Common myeloid progenitor, CD34-positive (primary cell): Measurements from ENCODE around the gene MARCHF6.

Experiments used
- CTCF ChIA-PET: fragments of 350-600 bp; sonication (Branson Sonifier 250); formaldehyde crosslinking; loops from one replicate; lab custom pipeline; 2021; ENCODE audit warnings: antibody characterized with exemption; lab: Charles Lee
- POLR2A ChIA-PET: fragments of 350-600 bp; sonication (Branson Sonifier 250); formaldehyde crosslinking; loops from one replicate; lab custom pipeline; 2021; ENCODE audit warnings: antibody characterized with exemption; lab: Charles Lee
- DNase-seq, 3 donors: peaks; one replicate each; pipeline versions ENCODE4 v3.0.0 to v3.0.0-alpha.2; 2013
- H3K27ac ChIP-seq, 2 experiments: 1 replicate in 1 of 2; 2 replicates in 1 of 2; pipeline ENCODE4 v1.7.0; 2013; ENCODE audit warnings: inconsistent platforms in 2 of 2, low read length in 2 of 2, mild to moderate bottlenecking in 2 of 2, low read depth in 1 of 2, moderate library complexity in 1 of 2; ENCODE audit not compliant: severe bottlenecking in 2 of 2, insufficient read depth in 1 of 2, poor library complexity in 1 of 2
- H3K27me3 ChIP-seq, 5 experiments: replicated peaks in 2 of 5; 1 replicate in 3 of 5; 2 replicates in 2 of 5; pipeline versions ENCODE4 v1.6.1 to v1.7.0; 2013; ENCODE audit warnings: low read length in 4 of 5, mild to moderate bottlenecking in 2 of 5, moderate library complexity in 2 of 5, inconsistent platforms in 1 of 5; ENCODE audit not compliant: insufficient read depth in 5 of 5, control insufficient read depth in 4 of 5
- H3K36me3 ChIP-seq, 4 experiments: 1 replicate in 2 of 4; 2 replicates in 2 of 4; pipeline versions ENCODE4 v1.6.1 to v1.7.0; 2013; ENCODE audit warnings: low read length in 3 of 4, control low read depth in 1 of 4, mild to moderate bottlenecking in 1 of 4; ENCODE audit not compliant: control insufficient read depth in 4 of 4, insufficient read depth in 4 of 4
- H3K4me1 ChIP-seq, 4 experiments: 1 replicate in 3 of 4; 2 replicates in 1 of 4; pipeline versions ENCODE4 v1.6.1 to v1.7.1; 2013; ENCODE audit warnings: low read length in 3 of 4, mild to moderate bottlenecking in 3 of 4, control low read depth in 1 of 4, inconsistent platforms in 1 of 4, moderate library complexity in 1 of 4; ENCODE audit not compliant: control insufficient read depth in 4 of 4, insufficient read depth in 4 of 4; ENCODE audit errors: control extremely low read depth in 1 of 4
- H3K4me3 ChIP-seq, 7 experiments: 1 replicate in 4 of 7; 2 replicates in 3 of 7; pipeline versions ENCODE4 v1.5.1 to v1.7.0; 2013; ENCODE audit warnings: mild to moderate bottlenecking in 7 of 7, low read length in 6 of 7, moderate library complexity in 6 of 7, inconsistent platforms in 2 of 7, low read depth in 2 of 7, control low read depth in 1 of 7; ENCODE audit not compliant: insufficient read depth in 4 of 7, control insufficient read depth in 1 of 7; ENCODE audit errors: extremely low read depth in 1 of 7
- H3K9me3 ChIP-seq, 5 experiments: 1 replicate in 4 of 5; 2 replicates in 1 of 5; pipeline versions ENCODE4 v1.6.1 to v1.7.1; 2013; ENCODE audit warnings: low read length in 4 of 5, mild to moderate bottlenecking in 2 of 5, inconsistent platforms in 1 of 5, low read depth in 1 of 5, moderate library complexity in 1 of 5; ENCODE audit not compliant: control insufficient read depth in 4 of 5, insufficient read depth in 2 of 5; ENCODE audit errors: control extremely low read depth in 1 of 5
- WGBS: methylation state at CpG from one replicate; pipeline ENCODE4 v1.1.5; 2013; ENCODE audit not compliant: insufficient coverage; 5-methylcytosine and 5-hydroxymethylcytosine counted together

MARCHF6 gene

DNA sequence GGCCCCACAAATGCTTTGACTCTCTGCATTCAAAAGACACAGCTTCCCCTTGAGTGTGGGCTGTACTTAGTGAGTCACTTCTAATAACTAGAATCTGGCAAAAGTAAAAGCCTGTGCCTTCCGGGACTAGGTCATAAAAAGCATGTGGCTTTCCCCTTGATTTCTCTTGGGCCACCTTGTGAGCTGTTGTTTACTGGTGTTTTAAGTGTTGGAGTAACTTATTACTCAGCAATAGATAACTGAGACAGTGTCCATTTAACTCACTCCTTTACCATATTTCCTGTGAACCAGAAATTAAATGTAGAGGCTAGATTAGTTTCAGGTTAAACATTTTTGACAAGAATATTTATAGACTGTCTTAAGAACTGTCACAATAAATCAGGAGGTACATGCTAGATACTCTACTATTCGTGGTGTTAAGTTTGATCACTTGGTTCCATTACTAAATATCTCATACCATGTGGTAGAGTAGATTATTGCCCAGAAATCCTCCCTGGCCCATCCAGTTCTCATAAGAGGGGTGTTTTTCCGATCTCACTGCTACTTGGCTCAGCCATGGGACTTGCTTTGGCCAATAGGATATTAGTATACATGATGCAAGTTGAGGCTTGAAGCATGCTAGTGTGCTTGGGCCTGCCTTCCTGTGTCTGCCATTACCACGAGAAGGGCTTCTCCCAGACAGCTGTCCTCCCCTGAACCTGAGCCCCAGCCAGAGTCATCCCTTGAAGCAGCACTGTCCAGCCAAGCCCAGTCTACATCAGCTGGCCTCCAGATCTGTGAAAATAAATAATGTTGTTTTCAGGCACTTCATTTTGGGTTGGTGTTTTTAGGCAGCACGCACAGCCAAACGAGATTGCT lies 35.4 kb upstream of the MARCHF6 start:
- Histone ChIP-seq H3K9me3 (no peaks in the 10 kb centered on the region), H3K4me1 (no peaks in the 10 kb centered on the region), H3K36me3 (no peaks in the 10 kb centered on the region), H3K27me3 (no peaks in the 10 kb centered on the region), H3K4me3 (no peak overlapping the region), H3K27ac (no peak overlapping the region)
- WGBS = 98% methylated on average over 5 of the region's 6 CpGs
- POLR2A ChIA-PET = interaction anchor here (1.1 kb wide), 1 partner anchor 35 kb away, joined by 3 read pairs; the partner anchor contains the start of gene MARCHF6
- CTCF ChIA-PET = interaction anchor here (1.0 to 1.5 kb wide), 4 partner anchors 10 to 36 kb away, joined by 3 to 5 read pairs (median 4); partner anchors contain the start of gene CMBL
- no peak for DNase-seq

DNA sequence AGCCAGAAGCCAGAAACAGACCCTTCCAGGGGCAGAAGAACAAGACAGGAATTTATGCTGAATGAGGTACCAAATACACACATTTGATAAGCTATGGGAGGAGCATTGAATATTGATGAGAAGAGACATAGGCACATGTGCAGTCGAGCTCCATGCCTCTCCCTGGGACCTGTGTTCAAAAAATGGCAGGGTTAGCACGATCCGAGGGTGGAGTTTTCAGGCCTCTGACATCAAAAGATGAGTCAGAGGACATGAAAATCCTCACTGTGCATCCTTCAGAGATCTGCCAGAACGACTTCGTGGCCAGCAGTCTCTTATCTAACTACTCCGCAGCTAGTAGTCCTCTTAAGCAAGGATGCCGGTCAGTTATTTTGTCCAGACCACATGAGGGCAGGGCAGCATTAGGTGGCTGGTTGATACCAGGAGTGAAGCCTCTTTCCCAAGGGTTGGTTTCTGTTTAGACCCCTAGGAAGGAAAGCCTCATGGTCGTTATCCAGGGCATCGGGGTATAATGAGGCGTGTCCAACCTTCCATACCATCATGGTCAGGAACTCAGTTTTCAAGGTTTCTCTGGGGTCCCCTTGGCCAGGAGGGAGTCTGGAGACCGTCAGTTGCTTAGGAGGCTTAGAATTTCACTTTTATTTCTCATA lies 34.2 kb upstream of the MARCHF6 start:
- ChIA-PET POLR2A (interaction anchor here (1.1 kb wide), 1 partner anchor 34 kb away, joined by 3 read pairs; the partner anchor contains the start of gene MARCHF6), CTCF (interaction anchor here (1.0 to 1.5 kb wide), 3 partner anchors 10 to 37 kb away, joined by 3 to 5 read pairs (median 3); no protein-coding TSS in a partner anchor)
- Histone ChIP-seq H3K4me3 (no peak overlapping the region), H3K27me3 (no peaks in the 10 kb centered on the region), H3K36me3 (no peaks in the 10 kb centered on the region), H3K9me3 (no peaks in the 10 kb centered on the region), H3K27ac (no peak overlapping the region), H3K4me1 (peaks cover 0 to 2% (median 0%) of the 10 kb centered on the region in 4 experiments)
- WGBS = 100% methylated on average over 10 of the region's 11 CpGs
- DNase-seq = no peak

DNA sequence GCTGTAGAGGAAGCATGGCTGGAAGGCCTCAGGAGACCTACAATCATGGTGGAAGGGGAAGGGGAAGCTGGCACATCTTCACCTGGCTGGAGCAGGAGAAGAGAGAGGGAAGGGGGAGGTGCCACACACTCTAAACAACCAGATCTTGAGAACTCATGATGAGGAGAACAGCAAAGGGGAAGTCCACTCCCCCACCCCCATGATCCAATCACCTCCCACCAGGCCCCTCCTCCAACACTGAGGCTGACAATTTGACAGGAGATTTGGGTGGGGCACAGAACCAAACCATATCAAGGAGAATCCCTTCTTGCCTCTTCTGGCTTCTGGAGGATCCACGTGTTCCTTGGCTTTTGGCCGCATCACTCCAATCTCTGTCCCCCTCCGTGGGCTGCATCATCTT lies 32.7 kb upstream of the MARCHF6 start:
- DNase-seq = no peak
- Histone ChIP-seq H3K9me3 (no peaks in the 10 kb centered on the region), H3K4me3 (no peak overlapping the region), H3K4me1 (peaks cover 0 to 2% (median 0%) of the 10 kb centered on the region in 4 experiments), H3K36me3 (no peaks in the 10 kb centered on the region), H3K27me3 (no peaks in the 10 kb centered on the region), H3K27ac (no peak overlapping the region)
- ChIA-PET CTCF (interaction anchor here (1.3 kb wide), 1 partner anchor 9 kb away, joined by 3 read pairs; no protein-coding TSS in a partner anchor), POLR2A (no interaction called here)
- 63% methylated on average over 3 of the region's 3 CpGs for WGBS

DNA sequence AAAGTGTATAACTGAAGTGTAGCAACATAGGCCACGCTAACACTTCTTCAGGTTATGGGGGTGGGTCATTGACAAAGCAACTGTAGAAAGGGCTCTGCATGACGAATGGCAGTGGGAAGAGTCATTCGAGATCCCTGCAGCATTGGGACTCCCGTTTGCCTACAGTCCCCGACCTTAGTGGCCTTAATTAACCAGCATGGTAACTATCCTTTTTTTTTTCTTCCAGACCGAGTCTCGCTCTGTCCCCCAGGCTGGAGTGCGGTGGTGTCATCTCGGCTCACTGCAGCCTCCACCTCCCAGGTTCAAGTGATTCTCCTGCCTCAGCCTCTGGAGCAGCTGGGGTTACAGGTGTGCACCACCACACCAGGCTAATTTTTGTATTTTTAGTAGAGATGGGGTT lies 31.6 kb upstream of the MARCHF6 start:
- ChIA-PET CTCF (no interaction called here), POLR2A (no interaction called here)
- WGBS = 89% methylated on average over 9 of the region's 9 CpGs
- no peak for DNase-seq
- H3K9me3 ChIP-seq = no peaks in the 10 kb centered on the region
- H3K4me3 ChIP-seq = no peak overlapping the region
- H3K27ac ChIP-seq = no peak overlapping the region
- H3K27me3 ChIP-seq = no peaks in the 10 kb centered on the region
- H3K4me1 ChIP-seq = peaks cover 0 to 2% (median 0%) of the 10 kb centered on the region in 4 experiments
- no peaks in the 10 kb centered on the region for H3K36me3 ChIP-seq

DNA sequence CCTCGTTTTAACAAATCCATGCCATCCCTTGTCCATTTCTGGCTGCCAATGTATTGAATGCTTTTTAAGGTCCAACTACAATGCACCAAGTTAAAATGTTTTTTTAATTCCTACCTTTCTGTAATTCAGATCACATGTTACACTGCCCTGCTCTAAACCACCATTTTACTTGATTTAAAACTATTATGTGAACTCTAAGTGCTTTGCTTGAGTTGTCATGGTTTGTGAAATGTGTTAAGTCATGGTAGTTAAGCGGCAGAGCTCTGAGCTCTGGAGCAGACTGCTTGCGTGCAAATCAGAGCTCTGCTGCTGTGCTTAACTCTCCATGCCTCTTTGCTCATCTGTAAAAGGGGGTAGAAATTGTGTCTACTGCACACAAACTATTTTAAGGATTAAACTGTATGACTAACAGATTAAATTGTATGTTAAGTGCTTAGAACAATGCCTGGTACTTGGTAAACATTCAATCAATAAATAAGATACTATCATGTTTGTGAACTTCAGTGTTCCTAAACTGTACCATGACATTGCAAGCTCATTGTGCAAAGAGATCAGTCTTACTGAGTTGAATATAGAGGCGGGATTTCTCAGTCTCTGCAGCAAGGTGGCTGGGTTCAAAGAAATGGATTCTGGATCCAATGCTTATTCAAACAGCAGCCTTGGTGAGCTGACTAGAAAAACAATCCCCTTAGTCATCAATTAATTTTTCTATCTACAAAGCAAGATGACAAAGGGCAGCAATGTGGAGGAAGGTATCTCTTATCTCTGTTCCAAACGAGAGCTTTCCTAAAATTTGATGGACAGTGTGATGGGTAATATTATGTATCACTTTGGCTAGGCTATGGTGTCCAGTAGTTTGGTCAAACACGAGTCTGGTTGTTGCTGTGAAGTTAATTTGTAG lies 29.7 kb upstream of the MARCHF6 start:
- Histone ChIP-seq H3K4me3 (no peak overlapping the region), H3K27ac (no peak overlapping the region), H3K9me3 (no peaks in the 10 kb centered on the region), H3K4me1 (peaks cover 0 to 2% (median 0%) of the 10 kb centered on the region in 4 experiments), H3K27me3 (no peaks in the 10 kb centered on the region), H3K36me3 (no peaks in the 10 kb centered on the region)
- DNase-seq = peak in 2 of 3 donors; percentile 71 to 80
- CTCF ChIA-PET = no interaction called here
- 69% methylated on average over 6 of the region's 6 CpGs for WGBS
- POLR2A ChIA-PET = no interaction called here

DNA sequence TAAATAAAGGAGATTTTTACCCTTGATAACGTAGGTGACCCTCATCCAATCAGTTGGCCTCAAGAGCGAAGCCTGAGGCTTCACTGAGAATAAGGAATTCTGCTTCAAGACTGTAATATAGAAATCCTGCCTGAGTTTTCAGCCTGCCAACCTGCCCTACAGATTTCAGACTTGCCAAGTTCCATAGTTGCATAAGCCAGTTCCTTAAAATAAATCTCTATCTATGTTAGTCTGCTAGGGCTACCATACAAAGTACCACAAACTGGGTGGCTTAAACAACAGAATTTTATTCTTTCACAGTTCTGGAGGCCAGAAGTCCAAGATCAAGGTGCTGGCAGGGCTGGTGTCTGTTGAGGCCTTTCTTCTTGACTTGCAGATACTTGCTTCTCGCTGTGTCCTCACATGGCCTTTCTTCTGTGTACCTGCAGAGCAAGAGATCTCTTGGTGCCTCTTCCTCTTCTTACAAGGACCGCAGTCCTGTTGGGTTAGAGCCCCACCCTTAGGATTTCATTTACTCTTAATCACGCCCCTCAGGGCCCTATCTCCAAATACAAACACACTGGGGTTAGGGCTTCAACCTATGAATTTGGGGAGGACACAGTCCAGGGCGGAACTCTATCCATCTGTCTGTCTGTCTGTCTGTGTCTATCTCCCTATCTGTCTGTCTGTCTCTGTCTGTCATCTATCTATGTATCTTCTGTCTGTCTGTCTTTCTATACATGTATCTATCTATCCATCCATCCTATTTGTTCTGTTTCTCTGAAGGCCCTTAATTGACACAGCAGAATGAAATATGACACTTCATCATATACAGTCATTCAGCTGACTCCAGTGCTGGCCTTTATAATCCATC lies 28.8 kb upstream of the MARCHF6 start:
- CTCF ChIA-PET = interaction anchor here (1.5 to 1.6 kb wide), 2 partner anchors 13 to 41 kb away, joined by 4 to 5 read pairs; no protein-coding TSS in a partner anchor

More for the DNA sequence above, 28.8 kb upstream of the MARCHF6 start:
- Histone ChIP-seq H3K4me1 (peaks cover 0 to 2% (median 0%) of the 10 kb centered on the region in 4 experiments), H3K27me3 (no peaks in the 10 kb centered on the region), H3K27ac (no peak overlapping the region), H3K4me3 (no peak overlapping the region), H3K36me3 (no peaks in the 10 kb centered on the region), H3K9me3 (no peaks in the 10 kb centered on the region)
- POLR2A ChIA-PET = no interaction called here
- DNase-seq = no peak
- 93% methylated on average over 5 of the region's 6 CpGs for WGBS
